OCI-LY1 (cell line): ENCODE data around the gene AMPH.

Source experiments
- H2AFZ ChIP-seq: fragments of 200-600 bp; sonication (generic), shearing (Covaris generic); 2 replicates; pipeline ENCODE4 v1.6.0; 2014; ENCODE audit warnings: antibody characterized with exemption, mild to moderate bottlenecking, low read length
- H3F3A ChIP-seq: fragments of 200-600 bp; sonication (generic), shearing (Covaris generic); 2 replicates; pipeline ENCODE4 v1.6.0; 2014; ENCODE audit warnings: mild to moderate bottlenecking, antibody characterized with exemption, low read length, moderate library complexity; ENCODE audit not compliant: insufficient read depth
- H3K27ac ChIP-seq: fragments of 200-600 bp; sonication (generic); 2 replicates; pipeline ENCODE4 v1.5.1; 2014; ENCODE audit warnings: low read length, mixed run types, mild to moderate bottlenecking, low read depth; ENCODE audit not compliant: poor library complexity, severe bottlenecking
- H3K27me3 ChIP-seq: fragments of 200-600 bp; sonication (generic); 2 replicates; pipeline ENCODE4 v1.6.0; 2014; ENCODE audit warnings: antibody characterized with exemption, mild to moderate bottlenecking, low read length, moderate library complexity; ENCODE audit not compliant: insufficient read depth
- H3K36me3 ChIP-seq: fragments of 200-600 bp; sonication (generic); 2 replicates; pipeline ENCODE4 v1.6.1; 2014; ENCODE audit warnings: mild to moderate bottlenecking, antibody characterized with exemption, low read length, moderate library complexity, mixed read lengths; ENCODE audit not compliant: insufficient read depth
- H3K4me1 ChIP-seq: fragments of 200-600 bp; sonication (generic); 2 replicates; pipeline ENCODE4 v1.5.1; 2014; ENCODE audit warnings: mild to moderate bottlenecking, low read length, moderate library complexity; ENCODE audit not compliant: insufficient read depth, severe bottlenecking
- H3K4me2 ChIP-seq: fragments of 200-600 bp; sonication (generic), shearing (Covaris generic); 2 replicates; pipeline ENCODE4 v1.6.1; 2014; ENCODE audit warnings: low read length
- H3K4me3 ChIP-seq: fragments of 200-600 bp; sonication (generic); 2 replicates; pipeline ENCODE4 v1.5.1; 2014; ENCODE audit warnings: low read length, low read depth, mild to moderate bottlenecking, mixed read lengths; ENCODE audit not compliant: poor library complexity, severe bottlenecking
- H3K79me2 ChIP-seq: fragments of 200-600 bp; shearing (Covaris generic); 2 replicates; pipeline ENCODE4 v1.6.1; 2016; ENCODE audit warnings: mixed run types, low read length, mixed read lengths; ENCODE audit not compliant: insufficient read depth
- H3K9ac ChIP-seq: fragments of 200-600 bp; sonication (generic), shearing (Covaris generic); 2 replicates; pipeline ENCODE4 v1.6.1; 2014; ENCODE audit warnings: mild to moderate bottlenecking, low read length, mixed read lengths
- H3K9me2 ChIP-seq: fragments of 200-600 bp; sonication (generic), shearing (Covaris generic); 2 replicates; pipeline ENCODE4 v1.6.1; 2014; ENCODE audit warnings: low read depth, mild to moderate bottlenecking, low read length, mixed read lengths
- H3K9me3 ChIP-seq: fragments of 200-600 bp; shearing (Covaris generic); 2 replicates; pipeline ENCODE4 v1.6.1; 2014; ENCODE audit warnings: low read length, mixed read lengths
- H4K20me1 ChIP-seq: fragments of 200-600 bp; sonication (generic), shearing (Covaris generic); 2 replicates; pipeline ENCODE4 v1.6.0; 2016; ENCODE audit warnings: mild to moderate bottlenecking, low read length; ENCODE audit not compliant: insufficient read depth
- CTCF ChIP-seq: fragments of 200-600 bp; sonication (generic), shearing (Covaris generic); IDR thresholded peaks from 2 replicates; pipeline ENCODE4 v1.5.1; 2017; ENCODE audit warnings: mild to moderate bottlenecking, antibody characterized with exemption, low read length, moderate library complexity, mixed read lengths
- EZH2 ChIP-seq: fragments of 200-600 bp; sonication (generic), shearing (Covaris generic); IDR thresholded peaks from 2 replicates; pipeline ENCODE4 v1.8.0; 2017; ENCODE audit warnings: borderline replicate concordance, mixed run types, mild to moderate bottlenecking, antibody characterized with exemption, low read length, moderate library complexity, mixed read lengths

AMPH gene

GRCh38 chr7:38506004-38506403 lies 125.2 kb downstream of the AMPH start:
- TF ChIP-seq CTCF, result no peak
- no peak for TF ChIP-seq EZH2
- no peaks in the 10 kb centered on the region for H3K4me1 ChIP-seq
- H3K36me3 ChIP-seq, result no peaks in the 10 kb centered on the region
- no peak overlapping the region for H3K4me3 ChIP-seq
- H3K4me2 ChIP-seq, result no peak overlapping the region
- no peak overlapping the region for H3K9ac ChIP-seq
- no peaks in the 10 kb centered on the region for H3K9me2 ChIP-seq
- no peak overlapping the region for H3K27ac ChIP-seq
- no peaks in the 10 kb centered on the region for H3K9me3 ChIP-seq
- H3F3A ChIP-seq, result no peaks in the 10 kb centered on the region
- no peaks in the 10 kb centered on the region for H3K27me3 ChIP-seq
- no peak overlapping the region for H2AFZ ChIP-seq
- no peaks in the 10 kb centered on the region for H4K20me1 ChIP-seq
- H3K79me2 ChIP-seq, result no peaks in the 10 kb centered on the region

- no peaks in the 10 kb centered on the region for H3K79me2 ChIP-seq
- TF ChIP-seq CTCF (no peak), EZH2 (no peak)
- H3K4me2 ChIP-seq, result no peak overlapping the region
- H3K4me1 ChIP-seq, result no peaks in the 10 kb centered on the region
- H2AFZ ChIP-seq, result no peak overlapping the region
- H3K9me2 ChIP-seq, result no peaks in the 10 kb centered on the region
- H3K27ac ChIP-seq, result no peak overlapping the region
- H3F3A ChIP-seq, result no peaks in the 10 kb centered on the region
- H3K9me3 ChIP-seq, result no peaks in the 10 kb centered on the region
- H3K4me3 ChIP-seq, result no peak overlapping the region
- no peaks in the 10 kb centered on the region for H4K20me1 ChIP-seq
- H3K27me3 ChIP-seq, result no peaks in the 10 kb centered on the region
- no peak overlapping the region for H3K9ac ChIP-seq
- H3K36me3 ChIP-seq, result no peaks in the 10 kb centered on the region
Measured at GRCh38 chr7:38504684-38505083, 126.5 kb downstream of the AMPH start.

DNA sequence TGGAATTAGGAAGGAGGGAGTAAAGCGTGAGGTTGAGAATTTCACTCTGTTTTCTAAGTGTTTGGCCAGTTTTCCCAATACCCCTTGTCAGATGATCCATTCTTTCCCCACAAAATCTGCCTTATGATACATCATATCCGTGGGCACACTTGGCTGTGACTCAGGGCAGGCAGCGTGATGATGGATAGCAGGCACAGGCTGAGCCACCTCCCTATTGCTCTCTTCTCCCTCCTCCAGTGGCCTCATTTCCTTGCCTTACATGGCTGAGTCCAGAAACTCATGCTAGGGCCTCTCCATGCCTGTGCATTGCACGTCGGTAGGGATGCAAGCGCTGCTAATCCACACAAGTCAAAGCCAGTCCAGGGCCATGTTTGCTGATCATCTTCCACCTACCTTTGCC lies 128.3 kb downstream of the AMPH start:
- H3K27me3 ChIP-seq, result no peaks in the 10 kb centered on the region
- no peaks in the 10 kb centered on the region for H3K36me3 ChIP-seq
- no peak overlapping the region for H3K4me2 ChIP-seq
- no peaks in the 10 kb centered on the region for H3K4me1 ChIP-seq
- H3F3A ChIP-seq, result no peaks in the 10 kb centered on the region
- no peak for TF ChIP-seq EZH2
- no peak for TF ChIP-seq CTCF
- no peaks in the 10 kb centered on the region for H3K79me2 ChIP-seq
- no peak overlapping the region for H2AFZ ChIP-seq
- no peak overlapping the region for H3K9ac ChIP-seq
- H3K9me2 ChIP-seq, result no peaks in the 10 kb centered on the region
- no peak overlapping the region for H3K4me3 ChIP-seq
- no peak overlapping the region for H3K27ac ChIP-seq
- no peaks in the 10 kb centered on the region for H3K9me3 ChIP-seq
- H4K20me1 ChIP-seq, result no peaks in the 10 kb centered on the region
